ENCODE results near the gene CRTAC1.

DNA sequence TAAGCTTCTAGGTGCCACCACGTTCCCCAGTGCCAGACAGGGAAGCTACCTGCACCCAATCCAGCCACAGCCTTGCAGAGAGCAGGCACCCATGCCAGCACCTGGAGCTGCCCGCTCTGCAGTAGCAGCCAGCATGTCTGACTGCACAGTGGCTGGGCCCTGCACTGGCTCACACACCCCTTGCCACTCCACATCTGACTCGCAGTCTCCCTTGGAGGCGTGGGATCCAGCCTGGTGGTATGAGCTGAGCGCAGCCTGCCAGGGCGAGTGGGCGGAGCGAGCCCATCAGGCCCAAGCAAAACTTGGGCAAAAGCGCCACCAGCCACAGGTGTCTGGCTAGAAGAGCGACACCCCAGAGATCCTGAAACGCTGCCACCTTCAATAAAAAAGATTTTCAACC, 30.1 kb downstream of the CRTAC1 start:
- TF ChIP-seq EP300 (IDR thresholded peaks at IDR 0.05), result no peak
- no peak for TF ChIP-seq POLR2A (IDR thresholded peaks at IDR 0.05; ENCODE audit: low read depth)
- TF ChIP-seq, protein P1, sequence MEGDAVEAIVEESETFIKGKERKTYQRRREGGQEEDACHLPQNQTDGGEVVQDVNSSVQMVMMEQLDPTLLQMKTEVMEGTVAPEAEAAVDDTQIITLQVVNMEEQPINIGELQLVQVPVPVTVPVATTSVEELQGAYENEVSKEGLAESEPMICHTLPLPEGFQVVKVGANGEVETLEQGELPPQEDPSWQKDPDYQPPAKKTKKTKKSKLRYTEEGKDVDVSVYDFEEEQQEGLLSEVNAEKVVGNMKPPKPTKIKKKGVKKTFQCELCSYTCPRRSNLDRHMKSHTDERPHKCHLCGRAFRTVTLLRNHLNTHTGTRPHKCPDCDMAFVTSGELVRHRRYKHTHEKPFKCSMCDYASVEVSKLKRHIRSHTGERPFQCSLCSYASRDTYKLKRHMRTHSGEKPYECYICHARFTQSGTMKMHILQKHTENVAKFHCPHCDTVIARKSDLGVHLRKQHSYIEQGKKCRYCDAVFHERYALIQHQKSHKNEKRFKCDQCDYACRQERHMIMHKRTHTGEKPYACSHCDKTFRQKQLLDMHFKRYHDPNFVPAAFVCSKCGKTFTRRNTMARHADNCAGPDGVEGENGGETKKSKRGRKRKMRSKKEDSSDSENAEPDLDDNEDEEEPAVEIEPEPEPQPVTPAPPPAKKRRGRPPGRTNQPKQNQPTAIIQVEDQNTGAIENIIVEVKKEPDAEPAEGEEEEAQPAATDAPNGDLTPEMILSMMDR (IDR thresholded peaks at IDR 0.05), result no peak
- no peak for TF ChIP-seq POLR2AphosphoS5 (IDR thresholded peaks at IDR 0.05)
